ENCODE results near the gene KRT1. TPM values are rescaled to one million over a fixed set of nuclear protein-coding genes. Genes with fewer than 3 reads are reported as not detected.

KRT1 gene
- polyA plus RNA-seq, 2 of the 4 experiments (the other 2 are of a cell fraction): not detected

GRCh38 chr12:52667931-52668330 is 12.3 kb downstream of the KRT1 start:
- no peak for FAIRE-seq
- 64% methylated on average over 7 of the region's 7 CpGs for WGBS (ENCODE audit: missing lambda C conversion rate)
- ChIA-PET POLR2A (no interaction called here), CTCF (interaction anchor here (1.1 kb wide), 1 partner anchor 203 kb away, joined by 4 read pairs; no protein-coding TSS in a partner anchor)
- TF ChIP-seq POLR2AphosphoS2 (conservative IDR thresholded peaks at IDR 0.05; ENCODE audit: low read length): no peak
- no peak for TF ChIP-seq HDAC2 (IDR thresholded peaks at IDR 0.05)
- TF ChIP-seq SREBF2 (IDR thresholded peaks at IDR 0.05): no peak
- TF ChIP-seq RAD21 (conservative IDR thresholded peaks at IDR 0.05 in 1 of 2, IDR thresholded peaks at IDR 0.05 in 1 of 2): no peak
- no peak for TF ChIP-seq USF2 (IDR thresholded peaks at IDR 0.05)
- no peak for TF ChIP-seq KDM1A (IDR thresholded peaks at IDR 0.05; ENCODE audit: low read depth)
- TF ChIP-seq ZSCAN20 (CRISPR knock-in tag; IDR thresholded peaks at IDR 0.05): no peak
- no peak for TF ChIP-seq HOXB5 (CRISPR knock-in tag; IDR thresholded peaks at IDR 0.05)
- DNase-seq (ENCODE audit: low read depth in 1 of 2, low spot score in 1 of 2): no peak
- no peak overlapping the region for H3K27ac ChIP-seq
- no peaks in the 10 kb centered on the region; the same call in 2 of the 3 replicates for H3K4me1 ChIP-seq
- no peak overlapping the region for H3K4me2 ChIP-seq
- no peak for ATAC-seq
- H3K4me3 ChIP-seq: no peak overlapping the region
- H3K9me3 ChIP-seq: no peaks in the 10 kb centered on the region

GRCh38 chr12:52667509-52667908 is 12.7 kb downstream of the KRT1 start:
- H3K9me3 ChIP-seq: no peaks in the 10 kb centered on the region
- H3K4me1 ChIP-seq: no peaks in the 10 kb centered on the region; the same call in 2 of the 3 replicates
- ChIA-PET POLR2A (no interaction called here), CTCF (interaction anchor here (0.7 to 2.0 kb wide), 6 partner anchors 19 to 207 kb away, joined by 3 to 8 read pairs (median 3); no protein-coding TSS in a partner anchor)
- 67% methylated on average over 9 of the region's 9 CpGs for whole genome bisulfite sequencing (ENCODE audit: missing lambda C conversion rate)
- TF ChIP-seq SMC3 (IDR thresholded peaks at IDR 0.05) (peak; percentile 42), CTCF (IDR thresholded peaks at IDR 0.05) (peak; percentile 19; the same call in 1 of the 3 replicates), ZNF302 (CRISPR knock-in tag; IDR thresholded peaks at IDR 0.05) (no peak), RAD21 (conservative IDR thresholded peaks at IDR 0.05 in 1 of 2, IDR thresholded peaks at IDR 0.05 in 1 of 2) (peak in 1 of 2 experiments; percentile 59; a peak in 3 of 5 replicates)
- ATAC-seq (peak in 1 of 2 experiments; percentile 73; a peak in 3 of 6 replicates), DNase-seq (ENCODE audit: low read depth in 1 of 2, low spot score in 1 of 2) (peak; percentile 21 to 33), FAIRE-seq (no peak)
- H3K4me3 ChIP-seq: no peak overlapping the region
- no peak overlapping the region for H3K27ac ChIP-seq
- H3K4me2 ChIP-seq: no peak overlapping the region

GRCh38 chr12:52666471-52666870 is 13.7 kb downstream of the KRT1 start:
- Histone ChIP-seq H3K4me3 (no peak overlapping the region), H3K4me2 (no peak overlapping the region), H3K9me3 (no peaks in the 10 kb centered on the region), H3K4me1 (no peaks in the 10 kb centered on the region), H3K27ac (no peak overlapping the region)
- TF ChIP-seq NFE2L2 (conservative IDR thresholded peaks at IDR 0.05; ENCODE audit: low read length): no peak
- no peak for TF ChIP-seq ELK1 (IDR thresholded peaks at IDR 0.05; ENCODE audit: low read depth, low read length)
- no peak for TF ChIP-seq HMGXB4 (CRISPR knock-in tag; IDR thresholded peaks at IDR 0.05; ENCODE audit: borderline replicate concordance)
- no peak for TF ChIP-seq ATOH8 (CRISPR knock-in tag; IDR thresholded peaks at IDR 0.05; ENCODE audit: low read depth)
- no peak for TF ChIP-seq HOXB13 (CRISPR knock-in tag; IDR thresholded peaks at IDR 0.05; ENCODE audit: low read depth)
- no peak for TF ChIP-seq MAZ (IDR thresholded peaks at IDR 0.05; ENCODE audit: borderline replicate concordance, low read depth, low read length)
- no peak for TF ChIP-seq TP53 (CRISPR knock-in tag; IDR thresholded peaks at IDR 0.05)
- TF ChIP-seq ZNF302 (CRISPR knock-in tag; IDR thresholded peaks at IDR 0.05): no peak
- TF ChIP-seq NR3C1 (IDR thresholded peaks at IDR 0.05): no peak
- no peak for TF ChIP-seq PBX3 (IDR thresholded peaks at IDR 0.05)
- no peak for TF ChIP-seq POLR2AphosphoS2 (conservative IDR thresholded peaks at IDR 0.05; ENCODE audit: low read length)
- DNase-seq (ENCODE audit: low read depth in 1 of 2, low spot score in 1 of 2) (no peak), ATAC-seq (no peak), FAIRE-seq (no peak)
- WGBS (ENCODE audit: missing lambda C conversion rate): 39% methylated on average over 3 of the region's 3 CpGs
- ChIA-PET POLR2A (no interaction called here), CTCF (interaction anchor here (0.9 to 2.0 kb wide), 5 partner anchors 10 to 213 kb away, joined by 3 to 8 read pairs (median 3); no protein-coding TSS in a partner anchor)
